Panc1 (cell line): ENCODE results near the gene SVIL. TPM values are rescaled to one million over a fixed set of nuclear protein-coding genes. Genes with fewer than 3 reads are reported as not detected.
"Not testable (repeated sequence)": the region's sequence is repeated elsewhere in the genome, so short reads cannot be mapped to it uniquely, and the experiment has no call there.

Experiments
- ATAC-seq: fragments of 200-7000 bp; cut with Tn5 transposase; 2 replicates; pipeline ENCODE4 v1.9.1; 2020; ENCODE audit warnings: mild to moderate bottlenecking, moderate library complexity
- BruUV-seq: library from RNA; stranded (reverse); fragments of 400-500 nt; replicated peaks from 2 replicates; lab custom pipeline; 2021; lab: Mats Ljungman, UMichigan
- CTCF ChIA-PET: fragments of 300-600 bp; sonication (Branson Sonifier 250); formaldehyde crosslinking; loops from one replicate; lab custom pipeline; 2022; ENCODE audit warnings: antibody characterized with exemption; lab: Charles Lee
- POLR2A ChIA-PET: fragments of 300-600 bp; sonication (Branson Sonifier 250); formaldehyde crosslinking; loops from one replicate; lab custom pipeline; 2022; ENCODE audit warnings: antibody characterized with exemption; lab: Charles Lee
- DNase-seq: peaks from one replicate; pipeline ENCODE4 v3.0.0-alpha.2; 2010; ENCODE audit warnings: low read depth, low spot score
- H3K27ac ChIP-seq: 2 replicates; pipeline ENCODE4 v1.5.1; 2011; ENCODE audit warnings: mild to moderate bottlenecking, low read length, inconsistent platforms
- H3K27me3 ChIP-seq: fragments of 200-500 bp; sonication (Bioruptor generic); 2 replicates; pipeline ENCODE4 v1.6.0; 2014; ENCODE audit warnings: low read length, inconsistent platforms; ENCODE audit not compliant: control insufficient read depth, insufficient read depth
- H3K36me3 ChIP-seq: fragments of 200-500 bp; sonication (Bioruptor generic); 2 replicates; pipeline ENCODE4 v1.5.1; 2014; ENCODE audit warnings: inconsistent platforms, mild to moderate bottlenecking, low read length, moderate library complexity; ENCODE audit not compliant: control insufficient read depth, insufficient read depth
- H3K4me1 ChIP-seq: 2 replicates; pipeline ENCODE4 v1.5.1; 2011; ENCODE audit warnings: inconsistent platforms, mild to moderate bottlenecking, low read length, moderate library complexity; ENCODE audit not compliant: control insufficient read depth, insufficient read depth
- H3K4me3 ChIP-seq, 2 experiments: 2 replicates each; pipeline ENCODE4 v1.5.1; 2011 to 2012; ENCODE audit warnings: low read depth in 2 of 2, low read length in 2 of 2, mild to moderate bottlenecking in 2 of 2, inconsistent platforms in 1 of 2, moderate library complexity in 1 of 2
- H3K9me3 ChIP-seq: fragments of 200-500 bp; sonication (Bioruptor generic); 2 replicates; pipeline ENCODE4 v1.5.1; 2014; ENCODE audit warnings: low read depth, mild to moderate bottlenecking, inconsistent platforms, low read length, moderate library complexity; ENCODE audit not compliant: control insufficient read depth, insufficient read depth
- CTCF ChIP-seq: fragments of 450-650 bp; IDR thresholded peaks from 2 replicates; pipeline ENCODE4 v1.5.1; 2017; ENCODE audit warnings: mild to moderate bottlenecking
- POLR2AphosphoS5 ChIP-seq: IDR thresholded peaks from 2 replicates; pipeline ENCODE4 v1.6.1; 2012; ENCODE audit warnings: mild to moderate bottlenecking, low read depth, low read length, moderate library complexity
- REST ChIP-seq, 2 experiments: IDR thresholded peaks; 2 replicates each; pipeline ENCODE4 v1.6.1; 2011 to 2012; ENCODE audit warnings: low read depth in 2 of 2, control low read depth in 1 of 2, low read length in 1 of 2, mild to moderate bottlenecking in 1 of 2, moderate library complexity in 1 of 2; ENCODE audit not compliant: insufficient read depth in 1 of 2
- SIN3A ChIP-seq: IDR thresholded peaks from 2 replicates; pipeline ENCODE4 v1.6.1; 2012; ENCODE audit warnings: low read depth, mild to moderate bottlenecking, low read length, moderate library complexity, borderline replicate concordance; ENCODE audit not compliant: insufficient read depth
- TCF7L2 ChIP-seq: IDR thresholded peaks from 2 replicates; pipeline ENCODE4 v1.6.1; 2011; ENCODE audit warnings: mild to moderate bottlenecking, low read depth, low read length, inconsistent platforms
- in situ Hi-C: cut with HindIII; loops from 2 replicates; pipeline ENCODE4 v1.10.0; 2016; ENCODE audit warnings: low sequenced_read_pairs, low pct_unique_long_range_greater_than_20kb
- intact Hi-C: fragments of 100-400 bp; cut with micrococcal nuclease; formaldehyde crosslinking; loops from one replicate; pipeline ENCODE4 v1.10.0; 2022; ENCODE audit not compliant: unreplicated experiment
- total RNA-seq: library from RNA; stranded (reverse); gene quantifications from one replicate; pipeline ENCODE4 v1.2.1, GENCODE V29; 2021; ENCODE audit not compliant: unreplicated experiment

SVIL gene
- total RNA-seq, 1 experiment from 2014 or later: 72.8 TPM

- intact Hi-C loops: no loop called here
- no peak for DNase-seq
- POLR2A ChIA-PET: no interaction called here
Observed at GRCh38 chr10:29539412-29539811, 95.4 kb downstream of the SVIL start.

GRCh38 chr10:29537799-29538198, 97.0 kb downstream of the SVIL start:
- no peak overlapping the region for H3K27ac ChIP-seq
- H3K36me3 ChIP-seq: no peaks in the 10 kb centered on the region
- H3K27me3 ChIP-seq: no peaks in the 10 kb centered on the region
- TF ChIP-seq SIN3A: no peak
- no peak for TF ChIP-seq TCF7L2
- no peak for TF ChIP-seq POLR2AphosphoS5
- no peak for TF ChIP-seq REST (IDR thresholded peaks at IDR 0.05; ENCODE audit: insufficient read depth in 1 of 2, low read depth in 2 of 2, low read length in 1 of 2)
- TF ChIP-seq CTCF: no peak
- no peak overlapping the region for H3K4me3 ChIP-seq
- DNase-seq: no peak
- no TSS peak for BruUV-seq
- no peak for ATAC-seq
- CTCF ChIA-PET: no interaction called here
- peaks cover 20% of the 10 kb centered on the region for H3K4me1 ChIP-seq
- in situ Hi-C loops (no loop called here), intact Hi-C loops (no loop called here)
- no peaks in the 10 kb centered on the region for H3K9me3 ChIP-seq
- POLR2A ChIA-PET: no interaction called here

More at GRCh38 chr10:29539412-29539811, 95.4 kb downstream of the SVIL start:
- H3K9me3 ChIP-seq: no peaks in the 10 kb centered on the region
- H3K27ac ChIP-seq: no peak overlapping the region
- no peak for ATAC-seq
- no TSS peak for BruUV-seq
- CTCF ChIA-PET: no interaction called here
- H3K4me3 ChIP-seq: no peak overlapping the region
- no peaks in the 10 kb centered on the region for H3K27me3 ChIP-seq
- no peaks in the 10 kb centered on the region for H3K36me3 ChIP-seq
- TF ChIP-seq TCF7L2 (no peak), POLR2AphosphoS5 (no peak), SIN3A (no peak), REST (IDR thresholded peaks at IDR 0.05; ENCODE audit: insufficient read depth in 1 of 2, low read depth in 2 of 2, low read length in 1 of 2) (no peak), CTCF (no peak)
- peaks cover 20% of the 10 kb centered on the region for H3K4me1 ChIP-seq
- in situ Hi-C loops: no loop called here

- H3K4me1 ChIP-seq: peaks cover 20% of the 10 kb centered on the region
- H3K27ac ChIP-seq, in situ Hi-C loops, POLR2A ChIA-PET, DNase-seq, BruUV-seq, intact Hi-C loops, CTCF ChIA-PET, ATAC-seq, H3K4me3 ChIP-seq, H3K9me3 ChIP-seq, H3K27me3 ChIP-seq, H3K36me3 ChIP-seq: not testable (repeated sequence)
Observed at GRCh38 chr10:29536691-29537090, 98.1 kb downstream of the SVIL start.
